Non-pigmented ciliary epithelial cell (primary cell): Measurements from ENCODE around the gene SRCIN1.
"Not testable (repeated sequence)": the region's sequence is repeated elsewhere in the genome, so short reads cannot be mapped to it uniquely, and the experiment has no call there.

ENCODE experiments used
- DNase-seq: peaks from one replicate; pipeline ENCODE4 v3.0.0-alpha.2; 2010; ENCODE audit warnings: low read depth

The SRCIN1 gene

GRCh38 chr17:38605841-38606645 is at the start of gene SRCIN1:
Gene SRCIN1, minus strand, starts transcription at chr17:38605952. Its CDS starts 247 bp downstream, at chr17:38605705.
- DNase-seq: no peak

- no peak for DNase-seq
Measured at GRCh38 chr17:38654411-38655398, 49.0 kb upstream of the SRCIN1 start.

GRCh38 chr17:38653679-38654078 is 47.9 kb upstream of the SRCIN1 start:
- DNase-seq: no peak

GRCh38 chr17:38653230-38653629 is 47.5 kb upstream of the SRCIN1 start:
- no peak for DNase-seq

- not testable (repeated sequence) for DNase-seq
Measured at GRCh38 chr17:38650653-38651173, 45.0 kb upstream of the SRCIN1 start.

GRCh38 chr17:38637951-38638350 is 32.2 kb upstream of the SRCIN1 start:
- no peak for DNase-seq

GRCh38 chr17:38636054-38636453 is 30.3 kb upstream of the SRCIN1 start:
- DNase-seq: no peak

GRCh38 chr17:38632334-38632733 is 26.6 kb upstream of the SRCIN1 start:
- no peak for DNase-seq

- DNase-seq: no peak
Measured at GRCh38 chr17:38628441-38628840, 22.7 kb upstream of the SRCIN1 start.

- DNase-seq: no peak
Measured at GRCh38 chr17:38627957-38628356, 22.2 kb upstream of the SRCIN1 start.

- DNase-seq: not testable (repeated sequence)
Measured at GRCh38 chr17:38626606-38627226, 21.0 kb upstream of the SRCIN1 start.

GRCh38 chr17:38625482-38625881 is 19.7 kb upstream of the SRCIN1 start:
- DNase-seq: no peak

GRCh38 chr17:38624782-38625355 is 19.1 kb upstream of the SRCIN1 start:
- DNase-seq: not testable (repeated sequence)

GRCh38 chr17:38621538-38621937 is 15.8 kb upstream of the SRCIN1 start:
- DNase-seq: no peak

- no peak for DNase-seq
Measured at GRCh38 chr17:38620551-38621277, 15.0 kb upstream of the SRCIN1 start.

- DNase-seq: no peak
Measured at GRCh38 chr17:38619937-38620550, 14.3 kb upstream of the SRCIN1 start.

GRCh38 chr17:38619451-38619795 is 13.7 kb upstream of the SRCIN1 start:
- no peak for DNase-seq

GRCh38 chr17:38617967-38618760 is 12.4 kb upstream of the SRCIN1 start:
- no peak for DNase-seq

- no peak for DNase-seq
Measured at GRCh38 chr17:38617074-38617860, 11.5 kb upstream of the SRCIN1 start.
